HG03045 (cell line): Measurements from ENCODE around the gene RNF103.
"Not testable (repeated sequence)": the region's sequence is repeated elsewhere in the genome, so short reads cannot be mapped to it uniquely, and the experiment has no call there.

Source experiments
- ATAC-seq: cut with Tn5 transposase; IDR thresholded peaks from one replicate; pipeline ENCODE4 v1.9.1; 2021; ENCODE audit warnings: mild to moderate bottlenecking, moderate library complexity; ENCODE audit not compliant: unreplicated experiment

RNF103 gene

GRCh38 chr2:86623494-86624266, at the start of gene RNF103:
Gene RNF103, minus strand, starts transcription at chr2:86623865. Its CDS starts 979 bp downstream, at chr2:86622886.
- peak; percentile 86 for ATAC-seq

GRCh38 chr2:86673011-86673410, 49.3 kb upstream of the RNF103 start:
- ATAC-seq: no peak

- no peak for ATAC-seq
Observed at GRCh38 chr2:86672027-86672545, 48.4 kb upstream of the RNF103 start.

- ATAC-seq: no peak
Observed at GRCh38 chr2:86671337-86671981, 47.8 kb upstream of the RNF103 start.

GRCh38 chr2:86669323-86669722, 45.7 kb upstream of the RNF103 start:
- ATAC-seq: not testable (repeated sequence)

GRCh38 chr2:86661333-86661732, 37.7 kb upstream of the RNF103 start:
- no peak for ATAC-seq

- ATAC-seq: no peak
Observed at GRCh38 chr2:86650188-86650587, 26.5 kb upstream of the RNF103 start.

GRCh38 chr2:86649119-86649947, 25.7 kb upstream of the RNF103 start:
- no peak for ATAC-seq

- ATAC-seq: no peak
Observed at GRCh38 chr2:86648681-86649080, 25.0 kb upstream of the RNF103 start.

GRCh38 chr2:86646865-86647264, 23.2 kb upstream of the RNF103 start:
- no peak for ATAC-seq

- no peak for ATAC-seq
Observed at GRCh38 chr2:86646329-86646728, 22.7 kb upstream of the RNF103 start.

GRCh38 chr2:86645752-86646151, 22.1 kb upstream of the RNF103 start:
- ATAC-seq: no peak

- no peak for ATAC-seq
Observed at GRCh38 chr2:86638712-86639111, 15.0 kb upstream of the RNF103 start.

- no peak for ATAC-seq
Observed at GRCh38 chr2:86636842-86637241, 13.2 kb upstream of the RNF103 start.

GRCh38 chr2:86634352-86634751, 10.7 kb upstream of the RNF103 start:
- ATAC-seq: no peak

GRCh38 chr2:86633155-86633651, 9.5 kb upstream of the RNF103 start:
- no peak for ATAC-seq

- no peak for ATAC-seq
Observed at GRCh38 chr2:86632672-86633071, 9.0 kb upstream of the RNF103 start.

- ATAC-seq: no peak
Observed at GRCh38 chr2:86631846-86632485, 8.3 kb upstream of the RNF103 start.

GRCh38 chr2:86628091-86628522, 4.4 kb upstream of the RNF103 start:
- no peak for ATAC-seq

GRCh38 chr2:86627550-86627949, 3.9 kb upstream of the RNF103 start:
- no peak for ATAC-seq

- no peak for ATAC-seq
Observed at GRCh38 chr2:86625096-86625495, 1.4 kb upstream of the RNF103 start.
